SK-N-MC (cell line): ENCODE results near the gene YIF1A.

Source experiments
- EZH2 ChIP-seq: fragments of 200-600 bp; sonication (generic); IDR thresholded peaks from one replicate; pipeline ENCODE4 v1.6.1; 2017; ENCODE audit warnings: antibody characterized with exemption
- FOXP2 ChIP-seq: optimal IDR thresholded peaks from 2 replicates; pipeline ENCODE3; 2011; ENCODE audit warnings: mild to moderate bottlenecking, moderate library complexity; ENCODE audit not compliant: insufficient read depth; ENCODE audit errors: extremely low read length, control extremely low read depth
- POLR2AphosphoS5 ChIP-seq: IDR thresholded peaks from 2 replicates; pipeline ENCODE4 v1.6.1; 2012; ENCODE audit warnings: mild to moderate bottlenecking, low read depth, low read length, borderline replicate concordance

DNA sequence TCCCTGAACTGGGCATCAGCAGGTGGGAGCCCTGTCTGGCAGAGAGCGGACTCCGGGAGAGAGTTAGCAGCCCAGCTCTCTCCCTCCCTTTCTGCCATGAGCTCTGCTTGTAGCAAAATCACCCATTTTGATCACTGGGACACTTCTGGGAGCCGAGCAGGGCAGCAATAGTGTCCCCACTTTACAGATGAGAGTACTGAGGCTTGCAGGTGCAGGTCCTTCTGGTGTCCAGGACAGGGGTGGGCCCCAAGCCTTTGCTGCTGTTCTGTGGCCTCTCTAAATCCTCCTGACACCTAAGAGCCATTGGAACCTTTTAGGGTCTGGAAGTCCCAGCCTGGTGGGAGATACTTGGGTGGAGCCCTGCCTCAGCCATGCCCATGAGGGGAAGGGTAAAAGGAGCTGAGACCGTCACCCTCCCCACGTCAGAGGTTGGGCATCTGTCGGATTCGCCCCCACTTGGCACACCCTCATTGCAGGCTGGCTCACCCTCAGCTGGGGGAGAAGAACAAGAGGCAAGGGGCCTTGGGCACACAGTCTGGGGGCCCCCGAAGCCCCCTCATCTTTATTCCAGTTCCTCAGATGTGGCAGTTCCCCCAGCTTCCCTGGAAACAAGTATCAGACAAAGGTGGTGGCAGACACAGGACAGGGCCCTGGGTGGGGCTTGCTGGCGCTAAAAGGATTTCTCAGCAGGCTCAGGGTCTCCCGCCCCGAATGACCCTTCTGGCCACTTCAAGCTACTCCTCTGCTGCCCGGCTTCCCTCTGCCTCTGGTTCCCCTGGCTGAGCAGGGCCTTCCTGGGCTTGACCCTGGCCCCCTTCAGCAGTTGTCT, 42.8 kb upstream of the YIF1A start:
- TF ChIP-seq POLR2AphosphoS5, result no peak
- no peak for TF ChIP-seq EZH2
- no peak for TF ChIP-seq FOXP2
